Hepatocyte (in vitro differentiated cells): ENCODE results near the gene NFAT5. TPM values are rescaled to one million over a fixed set of nuclear protein-coding genes. Genes with fewer than 3 reads are reported as not detected.
A peak's percentile ranks its signal among the peaks of the same experiment; 100 is the strongest.

Experiments
- DNase-seq: peaks from one replicate; pipeline ENCODE4 v3.0.0-alpha.2; 2016; ENCODE audit warnings: low spot score
- H2AFZ ChIP-seq: fragments of 200-600 bp; sonication (generic); 2 replicates; pipeline ENCODE4 v1.6.0; 2016; ENCODE audit warnings: antibody characterized with exemption, mild to moderate bottlenecking
- H3K27ac ChIP-seq: fragments of 200-600 bp; sonication (generic); 2 replicates; pipeline ENCODE4 v1.5.1; 2016; ENCODE audit warnings: mild to moderate bottlenecking
- H3K27me3 ChIP-seq: fragments of 200-600 bp; sonication (generic); 2 replicates; pipeline ENCODE4 v1.6.1; 2016
- H3K36me3 ChIP-seq: fragments of 200-600 bp; sonication (generic); replicated peaks from 2 replicates; pipeline ENCODE4 v1.5.1; 2016; ENCODE audit warnings: low read depth; ENCODE audit not compliant: insufficient read depth
- H3K4me1 ChIP-seq: fragments of 200-600 bp; sonication (generic); 2 replicates; pipeline ENCODE4 v1.5.1; 2016; ENCODE audit warnings: mild to moderate bottlenecking, moderate library complexity; ENCODE audit not compliant: insufficient read depth
- H3K4me2 ChIP-seq: fragments of 200-600 bp; sonication (generic); 2 replicates; pipeline ENCODE4 v1.6.0; 2016
- H3K4me3 ChIP-seq: fragments of 200-600 bp; sonication (generic); 2 replicates; pipeline ENCODE4 v1.5.1; 2016; ENCODE audit warnings: mild to moderate bottlenecking
- H3K79me2 ChIP-seq: fragments of 200-600 bp; sonication (generic); 2 replicates; pipeline ENCODE4 v1.6.0; 2017; ENCODE audit warnings: mild to moderate bottlenecking
- H3K9me2 ChIP-seq: fragments of 200-600 bp; sonication (generic); replicated peaks from 2 replicates; pipeline ENCODE4 v1.6.0; 2017; ENCODE audit warnings: mild to moderate bottlenecking; ENCODE audit not compliant: insufficient read depth
- H3K9me3 ChIP-seq: fragments of 200-600 bp; sonication (generic); 2 replicates; pipeline ENCODE4 v1.5.1; 2016; ENCODE audit warnings: low read depth, mild to moderate bottlenecking
- H4K20me1 ChIP-seq: fragments of 200-600 bp; sonication (generic); 2 replicates; pipeline ENCODE4 v1.6.0; 2016; ENCODE audit warnings: mild to moderate bottlenecking; ENCODE audit not compliant: insufficient read depth, poor library complexity, severe bottlenecking
- CTCF ChIP-seq: fragments of 200-600 bp; sonication (generic); IDR thresholded peaks from 2 replicates; pipeline ENCODE4 v1.5.1; 2016; ENCODE audit warnings: antibody characterized with exemption, mild to moderate bottlenecking; ENCODE audit not compliant: poor library complexity
- EZH2 ChIP-seq: fragments of 200-600 bp; sonication (generic); IDR thresholded peaks from 2 replicates; pipeline ENCODE4 v1.6.1; 2016; ENCODE audit warnings: antibody characterized with exemption, mild to moderate bottlenecking, borderline replicate concordance
- EZH2phosphoT487 ChIP-seq: fragments of 200-600 bp; sonication (generic); IDR thresholded peaks from one replicate; pipeline ENCODE4 v1.6.1; 2018; ENCODE audit warnings: antibody characterized with exemption, mild to moderate bottlenecking, low read depth, moderate library complexity; ENCODE audit not compliant: unreplicated experiment, severe bottlenecking
- WGBS: methylation state at CpG from one replicate; pipeline ENCODE4 v1.1.6; 2016; ENCODE audit warnings: low lambda C conversion rate; ENCODE audit errors: missing lambda C conversion rate; 5-methylcytosine and 5-hydroxymethylcytosine counted together
- polyA plus RNA-seq: library from polyadenylated mRNA; unstranded; fragments of >200 nt; fragmentation: Nextera tagmentation; extraction: Ambion mirVana; gene quantifications from 2 replicates; pipeline ENCODE4 v1.2.1, GENCODE V29; 2016
- total RNA-seq: library from RNA; depleted of rRNA; stranded (reverse); fragments of >200 nt; gene quantifications from 2 replicates; pipeline ENCODE4 v1.2.3, GENCODE V29; 2014

NFAT5 gene
- total and polyA plus RNA-seq, 2 experiments from 2014 or later = 9.2 to 30.7 TPM

GRCh38 chr16:69663846-69664245, 98.1 kb downstream of the NFAT5 start:
- H2AFZ ChIP-seq = no peak overlapping the region
- no peaks in the 10 kb centered on the region for H3K27me3 ChIP-seq
- peaks cover 8% of the 10 kb centered on the region for H3K79me2 ChIP-seq
- no peaks in the 10 kb centered on the region for H3K9me3 ChIP-seq
- no peaks in the 10 kb centered on the region for H3K4me1 ChIP-seq
- no peaks in the 10 kb centered on the region for H4K20me1 ChIP-seq
- H3K27ac ChIP-seq = no peak overlapping the region
- H3K9me2 ChIP-seq = no peaks in the 10 kb centered on the region
- no peak overlapping the region for H3K4me3 ChIP-seq
- no peak overlapping the region for H3K4me2 ChIP-seq
- no peak for DNase-seq
- no peaks in the 10 kb centered on the region for H3K36me3 ChIP-seq
- no peak for TF ChIP-seq EZH2
- no peak for TF ChIP-seq EZH2phosphoT487
- no peak for TF ChIP-seq CTCF

GRCh38 chr16:69669577-69669976, 103.8 kb downstream of the NFAT5 start:
- Histone ChIP-seq H3K4me2 (no peak overlapping the region), H3K27ac (peak overlapping the region; percentile 10), H2AFZ (no peak overlapping the region), H3K4me3 (no peak overlapping the region), H3K79me2 (peaks cover 12% of the 10 kb centered on the region), H3K27me3 (no peaks in the 10 kb centered on the region), H4K20me1 (no peaks in the 10 kb centered on the region), H3K36me3 (peaks cover 6% of the 10 kb centered on the region), H3K4me1 (peaks cover 21% of the 10 kb centered on the region), H3K9me3 (no peaks in the 10 kb centered on the region), H3K9me2 (no peaks in the 10 kb centered on the region)
- TF ChIP-seq EZH2 = no peak
- TF ChIP-seq EZH2phosphoT487 = no peak
- TF ChIP-seq CTCF = no peak
- 75% methylated on average over 1 of the region's 1 CpG for WGBS
- DNase-seq = peak; percentile 10

- DNase-seq = no peak
- Histone ChIP-seq H3K9me2 (no peaks in the 10 kb centered on the region), H3K4me1 (peaks cover 21% of the 10 kb centered on the region), H4K20me1 (no peaks in the 10 kb centered on the region), H3K79me2 (peaks cover 12% of the 10 kb centered on the region), H3K4me2 (no peak overlapping the region), H3K4me3 (no peak overlapping the region), H3K9me3 (no peaks in the 10 kb centered on the region), H2AFZ (no peak overlapping the region), H3K36me3 (peaks cover 9% of the 10 kb centered on the region), H3K27me3 (no peaks in the 10 kb centered on the region), H3K27ac (peak overlapping the region; percentile 50)
- no peak for TF ChIP-seq EZH2
- no peak for TF ChIP-seq EZH2phosphoT487
- TF ChIP-seq CTCF = no peak
- 93% methylated on average over 2 of the region's 2 CpGs for WGBS
Measured at GRCh38 chr16:69672315-69672997, 106.7 kb downstream of the NFAT5 start.
